ENCODE measurements around the gene VEPH1. TPM values are rescaled to one million over a fixed set of nuclear protein-coding genes. Genes with fewer than 3 reads are reported as not detected.

Gene VEPH1
- total and polyA plus RNA-seq, 2 donors from 2014 or later = 17.8 to 29.2 TPM

- no peak for DNase-seq
- H3K4me1 ChIP-seq (ENCODE audit: control insufficient read depth in 2 of 3, insufficient read depth in 2 of 3, low read depth in 1 of 3, low read length in 3 of 3) = no peaks in the 10 kb centered on the region
- no peaks in the 10 kb centered on the region for H3K36me3 ChIP-seq (ENCODE audit: control insufficient read depth in 2 of 3, insufficient read depth in 3 of 3, low read length in 3 of 3)
- no peak for FAIRE-seq
- H3K27ac ChIP-seq (ENCODE audit: low read depth in 2 of 2, low read length in 2 of 2) = no peak overlapping the region
- H3K9me3 ChIP-seq (ENCODE audit: control insufficient read depth in 2 of 3, insufficient read depth in 1 of 3, low read length in 3 of 3) = no peaks in the 10 kb centered on the region
- no peaks in the 10 kb centered on the region for H3K27me3 ChIP-seq (ENCODE audit: control insufficient read depth, insufficient read depth, low read length)
- no peak overlapping the region for H3K9ac ChIP-seq (ENCODE audit: low read length in 3 of 3)
- intact Hi-C loops (cut with DNase I) = no loop called here
- no peak overlapping the region for H3K4me3 ChIP-seq (ENCODE audit: low read length in 3 of 3)
- no peak for TF ChIP-seq CTCF (IDR thresholded peaks at IDR 0.05; ENCODE audit: borderline replicate concordance, extremely low read depth, insufficient read depth)
Measured at GRCh38 chr3:157531771-157532170, 28.6 kb upstream of the VEPH1 start.

GRCh38 chr3:157531301-157531660 lies 28.1 kb upstream of the VEPH1 start:
- Histone ChIP-seq H3K4me1 (ENCODE audit: control insufficient read depth in 2 of 3, insufficient read depth in 2 of 3, low read depth in 1 of 3, low read length in 3 of 3) (no peaks in the 10 kb centered on the region), H3K27me3 (ENCODE audit: control insufficient read depth, insufficient read depth, low read length) (no peaks in the 10 kb centered on the region), H3K9me3 (ENCODE audit: control insufficient read depth in 2 of 3, insufficient read depth in 1 of 3, low read length in 3 of 3) (no peaks in the 10 kb centered on the region), H3K9ac (ENCODE audit: low read length in 3 of 3) (no peak overlapping the region), H3K27ac (ENCODE audit: low read depth in 2 of 2, low read length in 2 of 2) (no peak overlapping the region), H3K4me3 (ENCODE audit: low read length in 3 of 3) (no peak overlapping the region), H3K36me3 (ENCODE audit: control insufficient read depth in 2 of 3, insufficient read depth in 3 of 3, low read length in 3 of 3) (no peaks in the 10 kb centered on the region)
- intact Hi-C loops (cut with DNase I) = no loop called here
- no peak for FAIRE-seq
- TF ChIP-seq CTCF (IDR thresholded peaks at IDR 0.05; ENCODE audit: borderline replicate concordance, extremely low read depth, insufficient read depth) = no peak
- no peak for DNase-seq

GRCh38 chr3:157530637-157531300 lies 27.6 kb upstream of the VEPH1 start:
- no peaks in the 10 kb centered on the region for H3K4me1 ChIP-seq (ENCODE audit: control insufficient read depth in 2 of 3, insufficient read depth in 2 of 3, low read depth in 1 of 3, low read length in 3 of 3)
- H3K9me3 ChIP-seq (ENCODE audit: control insufficient read depth in 2 of 3, insufficient read depth in 1 of 3, low read length in 3 of 3) = no peaks in the 10 kb centered on the region
- no peaks in the 10 kb centered on the region for H3K27me3 ChIP-seq (ENCODE audit: control insufficient read depth, insufficient read depth, low read length)
- TF ChIP-seq CTCF (IDR thresholded peaks at IDR 0.05; ENCODE audit: borderline replicate concordance, extremely low read depth, insufficient read depth) = no peak
- no peaks in the 10 kb centered on the region for H3K36me3 ChIP-seq (ENCODE audit: control insufficient read depth in 2 of 3, insufficient read depth in 3 of 3, low read length in 3 of 3)
- no peak overlapping the region for H3K9ac ChIP-seq (ENCODE audit: low read length in 3 of 3)
- H3K27ac ChIP-seq (ENCODE audit: low read depth in 2 of 2, low read length in 2 of 2) = no peak overlapping the region
- FAIRE-seq = no peak
- no peak overlapping the region for H3K4me3 ChIP-seq (ENCODE audit: low read length in 3 of 3)
- intact Hi-C loops (cut with DNase I) = no loop called here
- DNase-seq = no peak

GRCh38 chr3:157529751-157530150 lies 26.5 kb upstream of the VEPH1 start:
- H3K4me1 ChIP-seq (ENCODE audit: control insufficient read depth in 2 of 3, insufficient read depth in 2 of 3, low read depth in 1 of 3, low read length in 3 of 3) = no peaks in the 10 kb centered on the region
- intact Hi-C loops (cut with DNase I) = no loop called here
- H3K36me3 ChIP-seq (ENCODE audit: control insufficient read depth in 2 of 3, insufficient read depth in 3 of 3, low read length in 3 of 3) = no peaks in the 10 kb centered on the region
- no peak overlapping the region for H3K9ac ChIP-seq (ENCODE audit: low read length in 3 of 3)
- H3K4me3 ChIP-seq (ENCODE audit: low read length in 3 of 3) = no peak overlapping the region
- no peak overlapping the region for H3K27ac ChIP-seq (ENCODE audit: low read depth in 2 of 2, low read length in 2 of 2)
- H3K9me3 ChIP-seq (ENCODE audit: control insufficient read depth in 2 of 3, insufficient read depth in 1 of 3, low read length in 3 of 3) = no peaks in the 10 kb centered on the region
- no peak for TF ChIP-seq CTCF (IDR thresholded peaks at IDR 0.05; ENCODE audit: borderline replicate concordance, extremely low read depth, insufficient read depth)
- DNase-seq (no peak), FAIRE-seq (no peak)
- H3K27me3 ChIP-seq (ENCODE audit: control insufficient read depth, insufficient read depth, low read length) = no peaks in the 10 kb centered on the region

Measured in kidney (tissue), 14 donors.